MCF 10A (cell line): ENCODE data around the gene CNNM4. TPM values are rescaled to one million over a fixed set of nuclear protein-coding genes. Genes with fewer than 3 reads are reported as not detected.

ENCODE experiments used
- BruUV-seq: library from RNA; stranded (reverse); fragments of 400-500 nt; replicated peaks from 2 replicates; lab custom pipeline; 2021; lab: Mats Ljungman, UMichigan
- CTCF ChIA-PET: fragments of 300-600 bp; sonication (Branson Sonifier 250); formaldehyde crosslinking; extraction: SDS; loops from one replicate; lab custom pipeline; 2021; ENCODE audit warnings: antibody characterized with exemption, inconsistent platforms; lab: Yijun Ruan, JAX
- POLR2A ChIA-PET: fragments of 300-600, 350-650 bp; sonication (Branson Sonifier 250); formaldehyde crosslinking; extraction: SDS; loops from one replicate; lab custom pipeline; 2020; ENCODE audit warnings: antibody characterized with exemption, inconsistent platforms; lab: Yijun Ruan, JAX
- DNase-seq: peaks from one replicate; pipeline ENCODE4 v3.0.0-alpha.2; 2018; ENCODE audit not compliant: unreplicated experiment
- H3K27ac Mint-ChIP-seq: one replicate; pipeline ENCODE4 v1.8.0; 2022; ENCODE audit warnings: mild to moderate bottlenecking, low read depth, mixed read lengths; ENCODE audit not compliant: unreplicated experiment
- H3K27me3 Mint-ChIP-seq: one replicate; pipeline ENCODE4 v1.8.0; 2022; ENCODE audit warnings: mixed read lengths; ENCODE audit not compliant: insufficient read depth, unreplicated experiment
- H3K36me3 Mint-ChIP-seq: one replicate; pipeline ENCODE4 v1.8.0; 2022; ENCODE audit warnings: mild to moderate bottlenecking, moderate library complexity, mixed read lengths; ENCODE audit not compliant: insufficient read depth, unreplicated experiment
- H3K4me1 Mint-ChIP-seq: one replicate; pipeline ENCODE4 v1.8.0; 2022; ENCODE audit warnings: mixed read lengths; ENCODE audit not compliant: insufficient read depth, unreplicated experiment
- H3K4me3 Mint-ChIP-seq: one replicate; pipeline ENCODE4 v1.8.0; 2022; ENCODE audit warnings: mild to moderate bottlenecking, moderate library complexity, mixed read lengths; ENCODE audit not compliant: unreplicated experiment
- H3K9me3 Mint-ChIP-seq: one replicate; pipeline ENCODE4 v1.8.0; 2022; ENCODE audit warnings: mixed read lengths; ENCODE audit not compliant: unreplicated experiment
- CTCF ChIP-seq: fragments of 200-600 bp; IDR thresholded peaks from one replicate; pipeline ENCODE4 v1.8.0; 2022; ENCODE audit warnings: antibody characterized with exemption, mild to moderate bottlenecking; ENCODE audit not compliant: unreplicated experiment
- intact Hi-C: fragments of 100-400 bp; cut with micrococcal nuclease; formaldehyde crosslinking; loops from 2 replicates; pipeline ENCODE4 v1.14.1; 2022
- total RNA-seq: library from RNA; stranded (reverse); gene quantifications from 2 replicates; pipeline ENCODE4 v1.2.3, GENCODE V29; 2022

Gene CNNM4
- total RNA-seq, 1 experiment from 2014 or later: 5.0 TPM

- TF ChIP-seq CTCF: no peak
- Mint-ChIP-seq H3K4me1 (no peaks in the 10 kb centered on the region), H3K4me3 (no peak overlapping the region), H3K9me3 (no peaks in the 10 kb centered on the region), H3K27me3 (no peaks in the 10 kb centered on the region), H3K27ac (no peak overlapping the region), H3K36me3 (peaks cover 8% of the 10 kb centered on the region)
- intact Hi-C loops: no loop called here
- no TSS peak for BruUV-seq
- DNase-seq: no peak
- POLR2A ChIA-PET: interaction anchor here (1.1 kb wide), 1 partner anchor 22 kb away, joined by 3 read pairs; the partner anchor contains the start of gene CNNM3
- CTCF ChIA-PET: no interaction called here
Observed at GRCh38 chr2:96838345-96839292, 77.9 kb downstream of the CNNM4 start.

- ChIA-PET CTCF (no interaction called here), POLR2A (interaction anchor here (1.2 kb wide), 1 partner anchor 22 kb away, joined by 5 read pairs; no protein-coding TSS in a partner anchor)
- TF ChIP-seq CTCF: no peak
- H3K36me3 Mint-ChIP-seq: peaks cover 12% of the 10 kb centered on the region
- DNase-seq: no peak
- no peak overlapping the region for H3K27ac Mint-ChIP-seq
- no peaks in the 10 kb centered on the region for H3K4me1 Mint-ChIP-seq
- H3K9me3 Mint-ChIP-seq: no peaks in the 10 kb centered on the region
- intact Hi-C loops: no loop called here
- no peaks in the 10 kb centered on the region for H3K27me3 Mint-ChIP-seq
- BruUV-seq: no TSS peak
- H3K4me3 Mint-ChIP-seq: no peak overlapping the region
Observed at GRCh38 chr2:96839293-96839874, 78.7 kb downstream of the CNNM4 start.

GRCh38 chr2:96839875-96840850 lies 79.5 kb downstream of the CNNM4 start:
- no peak for DNase-seq
- Mint-ChIP-seq H3K4me1 (no peaks in the 10 kb centered on the region), H3K36me3 (peaks cover 16% of the 10 kb centered on the region), H3K27ac (no peak overlapping the region), H3K27me3 (no peaks in the 10 kb centered on the region), H3K9me3 (no peaks in the 10 kb centered on the region), H3K4me3 (no peak overlapping the region)
- no TSS peak for BruUV-seq
- ChIA-PET CTCF (interaction anchor here (0.6 to 0.9 kb wide), 2 partner anchors 16 to 18 kb away, joined by 4 read pairs; partner anchors contain the start of gene ANKRD39), POLR2A (interaction anchor here (1.2 kb wide), 1 partner anchor 23 kb away, joined by 5 read pairs; no protein-coding TSS in a partner anchor)
- intact Hi-C loops: no loop called here
- TF ChIP-seq CTCF: no peak
